SK-N-SH treated with all-trans-retinoic acid at 6 μM for 48 hours (cell line): ENCODE results near the gene ZSWIM7.

Source experiments
- ARNTL ChIP-seq: fragments of 450-650 bp; formaldehyde crosslinking; IDR thresholded peaks from 2 replicates; pipeline ENCODE4 v1.5.0; 2020; ENCODE audit warnings: low read depth, mild to moderate bottlenecking, moderate library complexity, borderline replicate concordance
- ESRRG ChIP-seq: fragments of 250-450 bp; sonication (Bioruptor Pico); IDR thresholded peaks from 2 replicates; pipeline ENCODE4 v1.6.1; 2021; ENCODE audit warnings: mild to moderate bottlenecking
- RARB ChIP-seq: fragments of 250-450 bp; sonication (Bioruptor Pico); IDR thresholded peaks from 2 replicates; pipeline ENCODE4 v1.8.0; 2021; ENCODE audit warnings: mild to moderate bottlenecking, moderate library complexity
- TCF4 ChIP-seq: fragments of 250-450 bp; sonication (Bioruptor Pico); IDR thresholded peaks from 2 replicates; pipeline ENCODE4 v1.8.0; 2021; ENCODE audit warnings: mild to moderate bottlenecking, moderate library complexity, borderline replicate concordance
- TOX ChIP-seq: fragments of 250-450 bp; sonication (Bioruptor Pico); IDR thresholded peaks from 2 replicates; pipeline ENCODE4 v1.8.0; 2021; ENCODE audit warnings: mild to moderate bottlenecking, moderate library complexity, borderline replicate concordance
- ZC3H10 ChIP-seq: fragments of 250-450 bp; sonication (Bioruptor Pico); IDR thresholded peaks from 2 replicates; pipeline ENCODE4 v1.5.1; 2021; ENCODE audit warnings: mild to moderate bottlenecking, moderate library complexity
- ZFP3 ChIP-seq: fragments of 250-450 bp; sonication (Bioruptor Pico); IDR thresholded peaks from 2 replicates; pipeline ENCODE4 v1.5.0; 2020; ENCODE audit warnings: mild to moderate bottlenecking, moderate library complexity
- ZFP30 ChIP-seq: fragments of 450-650 bp; formaldehyde crosslinking; IDR thresholded peaks from 2 replicates; pipeline ENCODE4 v1.5.0; 2022; ENCODE audit warnings: mild to moderate bottlenecking, moderate library complexity
- ZNF565 ChIP-seq: fragments of 450-650 bp; formaldehyde crosslinking; conservative IDR thresholded peaks from 2 replicates; pipeline ENCODE4 v1.5.0; 2020; ENCODE audit warnings: low read depth, mild to moderate bottlenecking, moderate library complexity
- TF ChIP-seq, protein P1 (sequence below): fragments of 250-450 bp; sonication (Bioruptor Pico); IDR thresholded peaks from 2 replicates; pipeline ENCODE4 v1.8.0; 2020; ENCODE audit warnings: mild to moderate bottlenecking, moderate library complexity, borderline replicate concordance
- TF ChIP-seq, protein P2 (sequence below): fragments of 250-450 bp; sonication (Bioruptor Pico); IDR thresholded peaks from 2 replicates; pipeline ENCODE4 v1.5.1; 2020; ENCODE audit warnings: low read depth, mild to moderate bottlenecking, moderate library complexity

DNA sequence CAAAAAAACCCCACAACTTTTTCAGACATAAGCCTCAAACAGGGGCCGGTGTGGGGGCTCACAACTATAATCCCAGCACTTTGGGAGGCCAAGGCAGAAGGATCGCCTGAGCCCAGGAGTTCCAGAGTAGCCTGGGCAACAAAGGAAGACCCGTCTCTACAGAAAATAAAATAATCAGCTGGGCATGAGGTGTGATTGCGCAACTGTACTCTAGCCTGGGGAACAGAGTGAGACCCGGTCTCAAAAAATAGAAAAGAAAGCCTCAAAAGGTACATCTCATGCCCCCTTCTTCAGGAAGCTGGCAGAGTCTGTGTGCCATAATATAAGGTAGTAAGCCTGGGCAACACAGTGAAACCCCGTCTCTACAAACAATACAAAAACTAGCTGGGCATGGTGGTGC is 3.2 kb downstream of the ZSWIM7 start:
- no peak for TF ChIP-seq ZC3H10
- no peak for TF ChIP-seq ARNTL (CRISPR knock-in tag)
- TF ChIP-seq ZNF565 (CRISPR knock-in tag), result no peak
- TF ChIP-seq, protein P1, sequence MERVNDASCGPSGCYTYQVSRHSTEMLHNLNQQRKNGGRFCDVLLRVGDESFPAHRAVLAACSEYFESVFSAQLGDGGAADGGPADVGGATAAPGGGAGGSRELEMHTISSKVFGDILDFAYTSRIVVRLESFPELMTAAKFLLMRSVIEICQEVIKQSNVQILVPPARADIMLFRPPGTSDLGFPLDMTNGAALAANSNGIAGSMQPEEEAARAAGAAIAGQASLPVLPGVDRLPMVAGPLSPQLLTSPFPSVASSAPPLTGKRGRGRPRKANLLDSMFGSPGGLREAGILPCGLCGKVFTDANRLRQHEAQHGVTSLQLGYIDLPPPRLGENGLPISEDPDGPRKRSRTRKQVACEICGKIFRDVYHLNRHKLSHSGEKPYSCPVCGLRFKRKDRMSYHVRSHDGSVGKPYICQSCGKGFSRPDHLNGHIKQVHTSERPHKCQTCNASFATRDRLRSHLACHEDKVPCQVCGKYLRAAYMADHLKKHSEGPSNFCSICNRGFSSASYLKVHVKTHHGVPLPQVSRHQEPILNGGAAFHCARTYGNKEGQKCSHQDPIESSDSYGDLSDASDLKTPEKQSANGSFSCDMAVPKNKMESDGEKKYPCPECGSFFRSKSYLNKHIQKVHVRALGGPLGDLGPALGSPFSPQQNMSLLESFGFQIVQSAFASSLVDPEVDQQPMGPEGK (CRISPR knock-in tag), result no peak
- no peak for TF ChIP-seq ZFP30 (CRISPR knock-in tag)
- TF ChIP-seq RARB (CRISPR knock-in tag), result no peak
- TF ChIP-seq TCF4 (CRISPR knock-in tag), result no peak
- TF ChIP-seq, protein P2, sequence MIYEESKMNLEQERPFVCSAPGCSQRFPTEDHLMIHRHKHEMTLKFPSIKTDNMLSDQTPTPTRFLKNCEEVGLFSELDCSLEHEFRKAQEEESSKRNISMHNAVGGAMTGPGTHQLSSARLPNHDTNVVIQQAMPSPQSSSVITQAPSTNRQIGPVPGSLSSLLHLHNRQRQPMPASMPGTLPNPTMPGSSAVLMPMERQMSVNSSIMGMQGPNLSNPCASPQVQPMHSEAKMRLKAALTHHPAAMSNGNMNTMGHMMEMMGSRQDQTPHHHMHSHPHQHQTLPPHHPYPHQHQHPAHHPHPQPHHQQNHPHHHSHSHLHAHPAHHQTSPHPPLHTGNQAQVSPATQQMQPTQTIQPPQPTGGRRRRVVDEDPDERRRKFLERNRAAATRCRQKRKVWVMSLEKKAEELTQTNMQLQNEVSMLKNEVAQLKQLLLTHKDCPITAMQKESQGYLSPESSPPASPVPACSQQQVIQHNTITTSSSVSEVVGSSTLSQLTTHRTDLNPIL (CRISPR knock-in tag), result no peak
- TF ChIP-seq ZFP3 (CRISPR knock-in tag), result no peak
- no peak for TF ChIP-seq TOX (CRISPR knock-in tag)
- TF ChIP-seq ESRRG (CRISPR knock-in tag), result no peak
